ENCODE measurements around the gene CRYBG1.
"Not testable (repeated sequence)": the region's sequence is repeated elsewhere in the genome, so short reads cannot be mapped to it uniquely, and the experiment has no call there.

CRYBG1 gene

GRCh38 chr6:106555767-106556166, 195.2 kb downstream of the CRYBG1 start:
- no peak for DNase-seq (ENCODE audit: low read depth in 2 of 2)

GRCh38 chr6:106556368-106556960, 195.9 kb downstream of the CRYBG1 start:
- DNase-seq (ENCODE audit: low read depth in 2 of 2): no peak

- DNase-seq (ENCODE audit: low read depth in 2 of 2): no peak
Observed at GRCh38 chr6:106557837-106558236, 197.3 kb downstream of the CRYBG1 start.

- no peak for DNase-seq (ENCODE audit: low read depth in 2 of 2)
Observed at GRCh38 chr6:106558364-106558763, 197.8 kb downstream of the CRYBG1 start.

GRCh38 chr6:106559659-106560058, 199.1 kb downstream of the CRYBG1 start:
- DNase-seq (ENCODE audit: low read depth in 2 of 2): not testable (repeated sequence)

GRCh38 chr6:106560996-106561685, 200.6 kb downstream of the CRYBG1 start:
- DNase-seq (ENCODE audit: low read depth in 2 of 2): no peak

GRCh38 chr6:106561686-106562405, 201.3 kb downstream of the CRYBG1 start:
- DNase-seq (ENCODE audit: low read depth in 2 of 2): no peak

GRCh38 chr6:106563614-106564013, 203.1 kb downstream of the CRYBG1 start:
- DNase-seq (ENCODE audit: low read depth in 2 of 2): no peak

- DNase-seq (ENCODE audit: low read depth in 2 of 2): no peak
Observed at GRCh38 chr6:106564476-106564875, 204.0 kb downstream of the CRYBG1 start.

- no peak for DNase-seq (ENCODE audit: low read depth in 2 of 2)
Observed at GRCh38 chr6:106568530-106568929, 208.0 kb downstream of the CRYBG1 start.

- no peak for DNase-seq (ENCODE audit: low read depth in 2 of 2)
Observed at GRCh38 chr6:106569428-106569827, 208.9 kb downstream of the CRYBG1 start.

- no peak for DNase-seq (ENCODE audit: low read depth in 2 of 2)
Observed at GRCh38 chr6:106572436-106572835, 211.9 kb downstream of the CRYBG1 start.

GRCh38 chr6:106572875-106573585, 212.5 kb downstream of the CRYBG1 start:
- DNase-seq (ENCODE audit: low read depth in 2 of 2): no peak

GRCh38 chr6:106574741-106575458, 214.4 kb downstream of the CRYBG1 start:
- no peak for DNase-seq (ENCODE audit: low read depth in 2 of 2)

GRCh38 chr6:106579281-106579680, 218.8 kb downstream of the CRYBG1 start:
- no peak for DNase-seq (ENCODE audit: low read depth in 2 of 2)

- no peak for DNase-seq (ENCODE audit: low read depth in 2 of 2)
Observed at GRCh38 chr6:106581468-106581867, 221.0 kb downstream of the CRYBG1 start.

- DNase-seq (ENCODE audit: low read depth in 2 of 2): no peak
Observed at GRCh38 chr6:106586815-106587415, 226.4 kb downstream of the CRYBG1 start.

GRCh38 chr6:106588937-106589336, 228.4 kb downstream of the CRYBG1 start:
- DNase-seq (ENCODE audit: low read depth in 2 of 2): not testable (repeated sequence)

- DNase-seq (ENCODE audit: low read depth in 2 of 2): no peak
Observed at GRCh38 chr6:106591111-106591825, 230.8 kb downstream of the CRYBG1 start.

GRCh38 chr6:106599440-106599839, 238.9 kb downstream of the CRYBG1 start:
- DNase-seq (ENCODE audit: low read depth in 2 of 2): no peak

GRCh38 chr6:106600329-106600728, 239.8 kb downstream of the CRYBG1 start:
- DNase-seq (ENCODE audit: low read depth in 2 of 2): no peak

Data from stimulated activated CD4-positive, alpha-beta T cell treated with anti-CD3 and anti-CD28 coated beads, Interleukin-4, amount 100 ng/mL, for 48 hours (primary cell).